ENCODE results near the gene LAMC3.
"Not testable (repeated sequence)": the region's sequence is repeated elsewhere in the genome, so short reads cannot be mapped to it uniquely, and the experiment has no call there.

LAMC3 gene

DNA sequence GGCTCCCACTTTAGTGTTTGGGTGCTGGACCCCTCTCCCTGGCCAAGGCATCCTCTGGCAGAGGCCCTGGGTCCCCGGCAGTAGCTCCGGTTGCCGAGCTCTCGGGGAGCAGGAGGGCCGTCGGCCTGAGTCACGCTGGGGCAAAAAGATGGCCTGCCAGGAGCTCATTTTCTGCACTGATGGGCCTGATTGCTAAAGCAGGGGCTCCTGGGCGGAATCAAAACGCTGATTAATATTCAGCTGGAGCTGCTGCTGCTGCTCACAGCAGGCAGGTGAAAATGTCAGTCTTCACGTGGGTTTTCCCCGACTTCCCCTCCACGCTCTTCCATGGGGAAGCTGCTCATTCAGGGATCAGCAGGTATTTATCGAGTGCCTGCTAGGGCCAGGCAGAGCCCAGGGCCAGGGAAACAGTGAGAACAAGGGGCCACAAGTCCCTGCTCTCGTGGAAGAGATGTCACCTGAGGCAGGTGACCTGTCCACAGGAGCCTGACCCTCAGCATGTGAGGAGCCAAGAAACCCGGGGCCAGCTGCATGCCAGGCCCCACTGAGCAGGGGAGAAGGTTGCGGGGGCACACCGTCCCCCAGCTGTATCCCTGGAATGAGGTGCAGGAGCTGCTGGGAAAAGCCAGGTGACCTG is 22.1 kb downstream of the LAMC3 start:
- DNase-seq, result no peak

DNA sequence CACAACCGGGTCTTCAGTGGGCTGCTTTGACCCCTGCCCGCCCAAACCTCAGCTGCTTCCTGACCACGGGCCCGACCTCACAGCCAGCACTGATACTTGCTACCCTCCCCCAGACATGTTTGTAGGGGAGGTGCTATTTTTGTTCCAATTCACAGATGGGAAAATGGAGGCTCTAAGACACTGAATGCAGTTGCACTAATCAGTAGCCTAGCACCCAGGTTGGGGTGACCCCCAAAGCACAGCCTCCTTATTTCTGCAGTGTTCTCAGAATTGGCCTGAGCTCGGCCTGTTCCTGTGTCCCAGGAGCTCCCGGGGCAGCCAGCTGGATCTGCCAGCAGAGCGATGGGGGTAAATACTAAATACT is 22.6 kb downstream of the LAMC3 start:
- DNase-seq, result no peak

DNA sequence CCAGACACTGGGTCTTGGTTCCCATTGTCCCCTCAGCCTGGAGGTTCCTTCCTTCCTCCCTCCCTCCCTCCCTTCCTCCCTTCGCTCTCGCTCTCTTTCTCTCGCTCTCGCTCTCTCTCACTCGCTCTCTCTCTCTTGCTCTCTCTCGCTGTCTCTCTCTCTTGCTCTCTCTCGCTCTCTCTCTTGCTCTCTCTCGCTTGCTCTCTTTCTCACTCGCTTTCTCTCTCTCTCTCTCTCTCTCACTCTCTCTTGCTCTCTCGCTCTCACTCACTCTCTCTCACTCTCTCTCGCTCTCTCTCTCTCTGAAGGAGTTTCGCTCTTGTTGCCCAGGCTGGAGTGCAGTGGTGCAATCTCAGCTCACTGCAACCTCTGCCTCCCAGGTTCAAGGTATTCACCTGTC is 23.4 kb downstream of the LAMC3 start:
- no peak for DNase-seq

DNA sequence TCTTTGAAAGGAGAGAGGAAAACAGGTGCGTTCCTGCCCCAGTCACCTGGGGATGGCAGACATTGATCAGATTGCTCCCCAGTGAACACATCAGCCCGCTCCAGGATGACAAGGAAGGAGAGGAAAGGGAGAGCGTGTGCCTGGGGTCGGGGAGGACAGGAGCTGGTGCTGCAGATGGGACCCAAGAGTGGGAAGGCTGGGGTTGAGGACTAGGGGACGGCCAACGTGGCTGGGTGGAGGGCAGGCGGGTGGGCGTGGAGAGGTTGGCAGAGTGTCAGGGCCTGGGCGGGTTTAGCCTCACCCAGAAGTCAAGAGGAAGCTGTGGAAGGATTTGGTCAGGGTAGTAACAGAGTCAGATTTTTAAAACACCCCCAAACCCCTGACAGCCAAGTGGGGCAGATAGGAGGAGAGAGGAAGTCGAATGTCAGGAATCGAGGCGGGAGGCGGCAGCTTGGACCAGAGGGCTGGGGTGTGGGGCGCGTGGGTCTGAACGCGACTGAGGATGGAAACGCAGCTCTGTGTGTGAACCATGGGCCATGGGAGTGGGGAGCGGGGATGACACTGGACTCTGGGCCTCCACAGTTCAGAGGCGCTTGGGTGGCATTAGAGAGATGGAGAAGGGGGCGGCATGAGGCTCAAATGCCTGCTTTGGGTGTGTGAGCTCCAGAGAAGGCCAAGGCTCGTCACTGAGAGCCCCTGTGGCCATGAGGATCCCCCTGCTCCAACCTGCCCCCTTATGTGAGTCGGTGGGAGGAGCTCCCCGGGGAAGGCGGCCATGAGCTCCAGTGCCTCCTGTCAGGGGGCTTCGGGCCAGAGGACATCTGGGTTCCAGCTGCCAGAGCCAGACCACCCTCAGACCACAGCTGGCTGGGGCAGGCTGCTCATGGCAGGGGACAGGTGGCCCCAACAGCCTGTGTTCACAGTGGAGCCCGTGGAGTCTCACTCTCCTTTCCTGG is 24.6 kb downstream of the LAMC3 start:
- no peak for DNase-seq

DNA sequence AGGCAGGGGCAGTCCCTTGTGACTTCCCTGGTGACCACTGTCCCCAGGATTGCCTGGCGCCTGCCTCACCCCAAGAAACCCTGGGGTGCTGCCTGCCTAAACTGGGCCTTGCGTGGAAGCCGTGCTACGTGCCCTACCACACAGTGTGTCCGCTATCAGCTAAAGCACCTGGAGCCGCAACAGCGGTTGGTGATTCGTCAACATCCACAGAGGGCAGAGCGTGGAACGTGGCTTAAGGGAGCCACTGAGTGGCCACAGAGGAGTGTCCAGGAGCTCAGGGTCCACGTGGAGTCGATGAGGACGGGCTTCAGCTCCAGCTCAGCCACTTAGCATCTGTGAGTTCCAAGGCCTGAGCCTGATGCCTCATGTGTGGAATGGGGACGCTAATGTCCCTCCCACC is 25.3 kb downstream of the LAMC3 start:
- DNase-seq, result no peak

DNA sequence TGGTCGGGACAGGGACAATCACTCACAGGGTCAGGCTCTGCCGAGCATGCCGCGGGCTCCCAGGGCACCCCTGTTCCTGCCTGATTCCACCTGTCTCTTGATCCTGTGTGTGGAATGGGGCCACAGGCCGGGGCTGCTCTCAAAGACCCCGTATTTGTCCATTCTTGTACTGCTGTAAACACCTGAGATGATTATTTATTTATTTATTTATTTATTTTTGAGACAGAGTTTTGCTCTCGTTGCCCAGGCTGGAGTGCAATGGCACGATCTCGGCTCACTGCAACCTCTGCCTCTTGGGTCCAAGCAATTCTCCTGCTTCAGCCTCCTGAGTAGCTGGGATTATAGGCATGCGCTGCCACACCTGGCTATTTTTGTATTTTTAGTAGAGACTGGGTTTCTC is 25.8 kb downstream of the LAMC3 start:
- DNase-seq, result not testable (repeated sequence)

DNA sequence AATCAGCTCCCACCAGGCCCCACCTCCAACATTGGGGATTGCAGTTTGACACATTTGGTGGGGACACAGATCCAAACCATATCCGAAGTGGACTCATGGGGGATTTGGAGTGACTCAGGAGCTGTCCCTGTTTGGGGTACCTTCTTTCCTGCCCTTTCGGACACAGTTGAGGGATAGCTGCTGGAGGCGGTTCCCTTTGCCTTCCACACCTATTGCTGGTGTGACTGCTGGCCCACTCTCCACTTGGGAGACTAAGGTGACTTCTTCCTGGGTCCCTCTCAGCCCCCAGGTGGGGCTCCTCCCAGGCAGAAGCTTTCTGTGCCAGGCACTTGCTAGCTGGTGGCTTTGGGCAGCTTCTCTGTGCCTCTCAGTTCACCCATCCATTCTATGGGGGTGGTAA is 26.6 kb downstream of the LAMC3 start:
- DNase-seq, result no peak

DNA sequence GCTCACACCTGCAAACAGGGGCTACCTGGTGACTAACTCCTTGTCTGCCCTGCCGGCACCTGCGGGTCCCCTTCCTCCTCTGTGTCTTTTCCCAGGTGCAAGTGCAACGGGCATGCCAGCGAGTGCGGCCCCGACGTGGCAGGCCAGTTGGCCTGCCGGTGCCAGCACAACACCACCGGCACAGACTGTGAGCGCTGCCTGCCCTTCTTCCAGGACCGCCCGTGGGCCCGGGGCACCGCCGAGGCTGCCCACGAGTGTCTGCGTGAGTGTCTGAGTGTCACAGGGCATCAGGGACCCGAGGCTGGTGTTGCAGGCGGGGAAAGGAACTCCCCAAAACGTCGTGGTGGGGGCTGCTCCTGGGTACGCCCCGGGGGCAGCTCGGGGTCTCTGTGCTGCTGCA is 27.1 kb downstream of the LAMC3 start:
- no peak for DNase-seq

DNA sequence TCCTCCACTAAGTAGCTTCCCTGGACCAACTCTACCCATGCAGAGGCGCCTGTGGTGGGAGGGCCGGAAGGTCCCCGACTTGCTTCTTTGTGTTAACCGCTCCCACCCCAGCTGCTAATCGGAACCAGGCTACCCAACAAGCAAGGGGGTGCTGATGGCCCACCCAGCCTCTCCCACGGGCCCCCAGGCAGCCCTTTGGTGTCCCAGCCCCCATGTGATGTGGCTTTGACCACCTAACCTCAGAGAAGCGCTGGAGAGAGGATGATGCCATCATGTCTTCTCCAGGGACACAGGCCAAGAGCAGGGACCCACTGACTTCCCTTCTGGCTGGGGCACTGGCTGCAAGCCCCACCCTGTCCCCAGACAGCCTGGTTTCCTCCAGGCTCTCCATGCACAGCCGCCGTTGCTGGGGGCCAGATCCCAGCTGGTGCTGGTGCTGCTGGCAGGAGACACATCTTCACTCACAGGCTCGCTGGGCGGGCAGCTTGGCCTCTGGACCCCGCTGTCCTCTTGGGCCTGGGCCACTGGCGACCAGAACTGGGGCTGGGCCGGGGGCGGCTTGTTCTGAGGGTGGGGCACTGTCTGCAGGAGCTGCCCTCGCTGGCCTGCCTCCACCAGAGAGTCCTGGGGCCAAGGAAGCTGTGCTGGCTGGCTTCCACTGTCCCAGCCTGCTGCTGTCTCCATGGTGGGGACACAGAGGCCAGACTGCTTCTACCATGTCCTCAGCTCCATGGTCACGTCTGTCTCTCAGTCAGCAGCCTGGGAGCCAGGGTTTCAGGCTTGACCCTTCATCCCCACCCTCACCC is 27.8 kb downstream of the LAMC3 start:
- DNase-seq, result no peak

DNA sequence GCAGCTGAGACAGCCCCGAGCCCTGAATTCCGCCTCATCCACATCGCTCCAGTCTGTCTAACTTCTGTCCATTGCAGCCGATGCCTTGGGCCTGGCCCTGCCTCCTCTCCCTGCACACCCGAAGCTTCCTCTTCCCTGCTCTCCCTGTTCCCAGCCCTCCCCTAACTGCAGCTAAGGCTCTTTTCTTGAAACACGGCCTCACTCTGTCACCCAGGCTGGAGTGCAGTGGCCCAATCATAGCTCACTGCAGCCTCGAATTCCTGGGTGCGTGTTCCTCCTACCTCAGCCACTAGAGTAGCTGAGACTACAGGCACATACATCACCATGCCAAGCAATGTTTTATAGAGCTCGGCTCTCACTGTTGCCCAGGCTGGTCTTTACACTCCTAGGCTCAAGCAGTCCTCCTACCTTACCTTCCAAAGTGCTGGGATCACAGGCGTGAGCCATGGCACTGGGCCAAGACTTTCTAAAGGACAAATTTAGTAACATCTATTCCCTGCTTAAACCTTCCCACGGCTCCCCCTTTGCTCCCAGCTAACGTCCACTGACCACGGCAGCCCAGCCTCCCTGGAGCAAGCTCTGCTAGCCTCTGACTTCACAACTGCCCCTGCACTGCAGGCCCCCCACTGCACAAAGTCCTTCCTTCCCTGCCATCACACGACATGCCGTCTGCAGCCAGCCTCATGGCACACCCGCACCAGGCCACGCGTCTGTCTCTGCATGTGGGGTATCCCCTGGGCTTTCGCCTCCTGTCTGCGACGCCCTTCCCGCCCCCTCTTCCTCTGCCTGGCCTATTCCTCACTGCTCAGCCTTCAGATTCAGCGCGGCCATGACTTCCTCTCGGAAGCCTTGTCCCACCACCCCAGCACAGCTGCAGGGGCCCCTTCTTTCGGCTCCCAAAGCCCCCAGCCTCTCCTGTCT is 28.6 kb downstream of the LAMC3 start:
- DNase-seq, result peak; percentile 36

DNA sequence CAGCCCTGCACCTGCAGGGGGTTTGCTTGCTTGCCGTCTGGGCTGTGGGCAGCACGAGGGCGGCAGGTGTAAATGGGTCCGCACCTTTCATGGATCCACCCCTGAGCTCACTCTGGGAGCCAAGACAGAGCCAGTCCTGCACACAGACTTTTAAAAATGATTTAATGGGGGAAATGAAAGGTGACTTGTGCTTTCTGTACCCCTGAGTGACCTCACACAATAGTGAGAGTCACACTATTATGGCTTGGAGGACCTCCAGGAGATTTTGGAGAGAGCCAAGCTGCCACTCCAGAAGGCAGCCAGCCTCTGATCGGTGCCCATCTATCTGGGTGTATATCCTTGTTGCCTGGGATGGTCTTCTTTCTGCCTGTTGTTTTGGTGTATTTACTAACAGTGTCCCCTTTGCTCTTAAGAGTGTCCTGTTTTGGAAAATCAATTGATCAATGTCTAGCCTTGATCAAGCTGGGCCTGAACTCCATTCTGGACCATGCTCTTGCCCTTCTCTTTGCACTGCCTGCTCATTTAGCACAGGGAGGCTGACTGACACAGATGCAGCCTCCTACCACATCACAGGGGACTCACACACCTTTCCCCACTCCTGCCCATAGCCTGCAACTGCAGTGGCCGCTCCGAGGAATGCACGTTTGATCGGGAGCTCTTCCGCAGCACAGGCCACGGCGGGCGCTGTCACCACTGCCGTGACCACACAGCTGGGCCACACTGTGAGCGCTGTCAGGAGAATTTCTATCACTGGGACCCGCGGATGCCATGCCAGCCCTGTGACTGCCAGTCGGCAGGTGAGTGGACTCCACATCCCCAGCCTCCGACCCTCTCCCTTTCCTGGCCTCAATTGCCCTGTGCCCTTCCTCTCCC is 29.5 kb downstream of the LAMC3 start:
- DNase-seq, result no peak

DNA sequence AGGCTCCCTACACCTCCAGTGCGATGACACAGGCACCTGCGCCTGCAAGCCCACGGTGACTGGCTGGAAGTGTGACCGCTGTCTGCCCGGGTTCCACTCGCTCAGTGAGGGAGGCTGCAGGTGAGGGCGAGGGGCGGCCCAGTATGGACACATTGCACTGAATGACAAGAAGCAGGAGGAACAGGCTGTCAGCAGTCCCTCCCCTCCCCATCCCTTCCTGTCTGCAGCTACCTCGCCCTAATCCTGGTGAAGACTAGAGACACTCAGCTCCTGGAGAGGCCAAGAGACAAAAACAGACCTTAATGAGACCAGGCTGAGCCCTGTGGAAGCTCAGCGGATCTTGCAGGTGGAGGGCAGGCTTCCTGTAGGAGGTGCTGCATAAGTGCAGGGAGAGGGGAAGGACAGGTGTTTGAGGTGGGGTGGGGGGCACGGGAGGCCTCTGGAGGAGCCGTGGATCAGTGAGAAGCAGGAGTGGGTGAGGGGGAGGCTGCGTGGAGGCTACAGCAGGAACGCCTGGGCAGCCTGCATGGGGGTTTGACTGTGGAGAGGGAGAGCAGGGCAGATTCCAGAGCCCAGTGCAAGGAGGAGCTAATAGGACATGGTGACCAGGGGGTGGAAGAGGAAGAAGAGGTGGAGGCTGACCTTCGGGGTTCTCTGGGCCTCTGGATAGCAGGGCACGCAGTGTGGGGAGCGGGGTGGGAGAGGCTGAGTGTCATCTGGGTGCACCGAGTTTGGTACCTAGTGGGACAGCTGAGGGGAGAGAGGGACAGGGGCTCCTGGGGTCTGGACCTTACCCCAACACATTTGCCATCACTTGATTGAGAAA is 30.4 kb downstream of the LAMC3 start:
- no peak for DNase-seq

DNA sequence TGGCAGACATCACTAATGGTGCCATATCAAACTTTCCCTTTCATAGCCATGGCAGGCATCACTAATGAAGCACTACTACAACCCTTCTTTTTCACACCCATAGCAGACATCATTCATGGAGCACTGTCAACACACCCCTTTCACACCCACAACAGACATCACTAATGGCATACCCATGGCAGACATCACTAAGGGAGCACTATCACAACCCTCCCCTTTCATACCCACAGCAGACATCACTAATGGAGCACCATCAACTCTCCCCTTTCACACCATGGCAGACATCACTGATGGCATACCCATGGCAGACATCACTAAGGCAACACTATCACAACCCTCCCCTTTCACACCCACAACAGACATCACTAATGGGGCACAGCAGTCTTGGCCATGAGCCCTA is 33.7 kb downstream of the LAMC3 start:
- no peak for DNase-seq

DNA sequence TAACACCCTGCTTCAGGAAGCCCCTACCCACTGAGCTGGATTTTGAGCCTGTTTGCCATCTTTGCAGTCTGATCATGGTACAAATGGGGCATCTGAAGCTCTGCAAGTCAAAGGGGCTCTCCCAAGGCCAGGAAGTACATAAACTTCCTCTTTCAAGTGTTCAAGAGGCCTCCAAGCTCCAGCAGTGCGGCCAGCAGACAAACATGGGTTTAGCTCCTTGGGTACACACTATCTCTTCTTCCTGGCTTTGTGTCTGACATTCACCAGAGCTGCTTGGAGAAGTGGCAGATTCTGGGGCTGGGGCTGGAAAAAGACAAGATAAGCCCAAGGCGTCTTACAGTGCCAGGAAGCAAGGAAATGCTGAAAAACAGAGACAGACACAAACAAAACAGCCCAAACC is 34.1 kb downstream of the LAMC3 start:
- no peak for DNase-seq

DNA sequence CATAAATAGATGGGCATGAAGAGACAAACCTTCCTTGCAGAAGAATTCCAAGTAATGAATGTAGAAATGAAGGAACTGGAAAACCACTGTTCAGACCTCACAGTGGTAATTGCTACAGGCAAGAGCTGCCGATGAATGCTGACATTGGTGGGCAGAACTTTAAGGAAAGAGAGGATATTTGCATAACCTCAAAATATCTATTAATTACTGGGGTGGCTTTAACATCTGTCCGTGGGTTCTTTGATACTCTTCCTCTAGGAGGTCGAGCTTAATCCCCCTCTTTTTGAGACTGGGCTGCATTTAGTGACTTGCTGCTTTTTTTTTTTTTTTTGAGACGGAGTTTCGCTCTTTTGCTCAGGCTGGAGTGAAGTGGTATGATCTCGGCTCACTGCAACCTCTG is 34.7 kb downstream of the LAMC3 start:
- DNase-seq, result no peak

DNA sequence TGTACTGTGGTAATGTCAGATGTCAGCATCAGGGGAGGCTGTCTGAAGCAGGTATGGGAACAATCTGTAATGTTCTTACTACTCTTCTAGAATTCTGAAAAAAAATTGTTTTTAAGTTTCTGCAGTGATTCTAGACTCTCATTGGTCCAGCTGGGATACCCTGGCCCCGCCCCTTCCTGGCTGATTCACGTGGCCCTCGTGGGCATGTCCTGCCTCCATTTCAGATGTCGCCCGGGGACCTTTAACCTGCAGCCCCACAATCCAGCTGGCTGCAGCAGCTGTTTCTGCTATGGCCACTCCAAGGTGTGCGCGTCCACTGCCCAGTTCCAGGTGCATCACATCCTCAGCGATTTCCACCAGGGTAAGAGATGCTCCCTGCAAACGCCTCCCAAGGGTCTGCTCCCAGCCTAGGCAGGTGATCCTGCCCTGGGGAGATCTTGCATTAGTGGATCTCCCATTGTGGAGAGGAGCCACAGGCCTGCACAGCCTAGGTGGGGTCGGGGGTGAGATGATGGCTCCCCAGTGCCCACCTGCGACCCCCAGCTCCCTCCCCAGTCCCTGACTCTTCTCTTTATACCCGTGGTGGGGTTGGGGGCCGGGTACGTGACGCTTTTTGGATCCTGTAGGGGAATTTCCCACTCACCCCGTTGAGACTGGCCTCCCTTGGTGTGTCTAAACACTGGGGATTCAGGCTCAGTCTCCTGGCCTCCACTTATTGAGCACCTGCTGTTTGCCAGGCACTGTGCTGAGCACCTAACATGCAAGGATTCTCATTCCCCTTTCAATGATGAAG is 36.5 kb downstream of the LAMC3 start:
- DNase-seq, result no peak

DNA sequence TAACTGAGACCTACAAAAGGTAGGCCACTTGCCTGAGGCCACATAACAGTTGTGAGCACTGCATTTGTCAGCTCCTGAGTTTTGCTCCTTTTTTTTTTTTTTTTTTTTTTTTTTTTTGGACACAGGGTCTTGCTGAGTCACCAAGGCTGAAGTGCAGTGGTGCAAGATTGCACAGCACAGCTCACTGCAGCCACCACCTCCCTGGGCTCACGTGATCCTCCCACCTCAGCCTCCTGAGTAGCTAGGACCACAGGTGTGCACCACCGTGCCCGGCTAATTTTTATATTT is 37.1 kb downstream of the LAMC3 start:
- DNase-seq, result no peak

DNA sequence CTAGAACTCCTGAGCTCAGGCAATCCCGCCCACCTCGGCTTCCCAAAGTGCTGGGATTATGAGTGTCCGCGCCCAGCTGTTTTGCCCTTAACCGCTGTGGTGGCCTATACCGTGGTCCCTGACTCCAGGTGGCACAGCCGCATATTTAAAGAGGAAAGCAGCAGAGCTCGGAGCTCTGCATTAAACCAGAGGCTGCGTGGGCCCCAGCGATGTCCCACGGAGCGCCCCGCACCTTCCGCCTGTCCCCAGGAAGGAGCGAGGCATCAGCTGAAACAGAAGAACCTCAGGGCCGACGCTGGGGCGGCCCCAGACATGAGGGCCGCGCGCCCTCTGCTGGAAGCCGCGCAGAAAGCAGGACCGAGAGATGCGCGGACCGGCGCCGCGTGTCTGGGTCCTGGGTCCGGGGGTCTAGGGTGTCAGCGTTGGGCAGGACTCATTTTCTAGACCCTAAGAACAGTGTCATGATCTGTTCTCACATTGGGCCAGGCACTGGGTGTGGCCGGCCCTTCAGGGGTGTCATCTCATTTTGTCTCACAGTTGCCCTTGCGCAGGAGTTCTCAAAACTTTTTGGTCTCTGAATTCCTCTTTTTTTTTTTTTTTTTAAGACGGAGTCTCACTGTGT is 37.7 kb downstream of the LAMC3 start:
- peak; percentile 84 for DNase-seq

DNA sequence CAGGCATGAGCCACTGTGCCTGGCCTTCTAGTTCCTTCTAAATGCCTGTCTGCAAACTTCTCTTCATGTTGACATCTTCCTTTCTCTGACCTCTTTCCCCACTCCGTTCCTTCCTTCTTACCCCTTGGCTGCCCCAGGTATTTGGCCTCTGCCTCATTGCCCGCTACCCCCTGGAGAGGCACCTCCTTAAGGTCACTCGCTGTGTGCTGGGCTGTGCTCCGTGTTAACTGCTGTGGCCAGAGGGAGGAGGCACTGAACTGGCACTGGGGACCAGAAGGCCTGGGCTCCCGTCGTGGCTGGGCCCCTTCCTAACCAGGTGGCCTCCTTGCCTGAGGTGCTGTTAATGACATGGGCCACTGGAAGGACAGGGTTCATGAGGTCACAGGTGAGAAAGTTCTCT is 39.4 kb downstream of the LAMC3 start:
- DNase-seq, result no peak

DNA sequence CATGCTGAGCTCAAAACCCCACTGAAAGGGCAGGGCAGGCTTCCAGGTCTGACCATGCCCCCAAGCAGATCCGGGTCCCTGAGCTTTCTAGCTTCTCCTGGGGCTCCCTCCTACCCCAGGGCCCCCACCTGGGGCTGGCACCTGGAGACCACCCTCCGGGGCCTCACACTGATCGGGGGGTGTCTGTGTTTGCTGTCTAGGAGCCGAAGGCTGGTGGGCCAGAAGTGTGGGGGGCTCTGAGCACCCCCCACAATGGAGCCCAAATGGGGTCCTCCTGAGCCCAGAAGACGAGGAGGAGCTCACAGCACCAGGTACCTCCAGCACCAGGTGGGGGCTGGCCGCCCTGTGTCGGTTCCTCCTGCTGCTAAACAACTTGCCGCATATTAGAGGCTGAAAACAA is 39.8 kb downstream of the LAMC3 start:
- no peak for DNase-seq

Data from NCI-H69 (cell line).